Activated CD8-positive, alpha-beta memory T cell treated with anti-CD3 and anti-CD28 coated beads for 48 hours (primary cell): Measurements from ENCODE around the gene CCDC92B.
"Not testable (repeated sequence)": the region's sequence is repeated elsewhere in the genome, so short reads cannot be mapped to it uniquely, and the experiment has no call there.

ENCODE experiments used
- DNase-seq, 3 experiments: peaks; one replicate each; pipeline ENCODE4 v3.0.0-alpha.2; 2020; ENCODE audit warnings: low read depth in 2 of 3, low spot score in 2 of 3

CCDC92B gene

DNA sequence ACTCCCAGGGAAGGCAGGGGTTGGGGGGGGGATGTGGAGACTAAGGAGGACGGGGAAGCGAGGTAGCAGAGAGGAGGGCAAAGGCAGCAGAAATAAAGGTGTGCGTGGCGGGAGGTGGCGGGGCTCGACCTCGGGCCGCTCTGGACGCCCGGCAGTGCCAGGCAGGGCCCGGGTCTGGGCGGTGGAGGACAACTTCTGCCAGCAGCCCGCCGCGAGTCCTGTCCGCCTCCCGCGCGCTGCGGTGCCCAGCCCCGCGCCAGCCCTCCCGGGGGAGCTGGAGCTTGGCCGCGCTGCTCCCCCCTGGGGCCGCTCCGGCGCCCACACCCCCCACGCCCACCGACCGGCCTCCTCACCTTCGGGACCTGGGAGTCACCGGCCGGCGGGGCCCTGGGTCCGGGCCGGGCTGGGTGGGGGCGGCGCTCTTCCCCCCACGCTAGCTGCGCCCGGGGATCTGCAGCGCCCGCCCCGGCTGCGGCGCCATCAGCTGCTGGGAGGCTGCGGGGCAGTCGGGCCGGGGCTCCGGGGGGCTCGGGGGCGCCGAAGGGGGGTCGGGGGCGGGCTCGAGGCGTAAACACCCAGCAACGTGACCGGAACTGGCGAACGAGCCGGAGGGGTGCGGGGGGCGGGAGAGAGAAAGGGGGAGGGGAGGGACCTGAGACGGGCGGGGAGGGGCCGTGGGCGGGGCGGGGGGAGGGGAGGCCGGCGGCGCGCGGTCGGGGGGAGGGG lies at the start of gene CCDC92B:
CCDC92B (minus strand) TSS at position 595 of the 726 bp plus-strand sequence. CDS start 14,507 bp downstream, outside the sequence.
- no peak for DNase-seq

DNA sequence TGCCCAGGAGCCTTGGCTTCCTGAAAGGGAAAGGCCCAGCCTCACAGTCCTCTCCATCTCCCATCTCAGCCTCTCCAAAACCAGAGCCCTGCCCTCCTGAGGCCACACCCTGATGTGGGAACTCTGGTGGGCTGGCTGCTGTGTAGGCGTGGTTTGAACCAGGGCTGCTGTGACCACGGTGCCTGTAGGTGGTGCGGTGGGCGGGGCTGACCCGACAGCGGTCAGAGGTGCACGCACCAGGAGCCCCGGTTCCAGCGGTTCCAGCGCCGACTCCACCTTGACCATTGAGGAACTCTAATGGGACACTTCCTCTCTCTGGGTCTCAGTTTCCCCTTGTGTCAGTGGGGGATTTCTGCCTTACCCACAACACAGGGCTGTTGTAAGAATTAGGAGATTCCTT lies 49.2 kb upstream of the CCDC92B start:
- DNase-seq, result no peak

- DNase-seq, result no peak
Observed at GRCh38 chr17:2798188-2798587, 48.7 kb upstream of the CCDC92B start.

DNA sequence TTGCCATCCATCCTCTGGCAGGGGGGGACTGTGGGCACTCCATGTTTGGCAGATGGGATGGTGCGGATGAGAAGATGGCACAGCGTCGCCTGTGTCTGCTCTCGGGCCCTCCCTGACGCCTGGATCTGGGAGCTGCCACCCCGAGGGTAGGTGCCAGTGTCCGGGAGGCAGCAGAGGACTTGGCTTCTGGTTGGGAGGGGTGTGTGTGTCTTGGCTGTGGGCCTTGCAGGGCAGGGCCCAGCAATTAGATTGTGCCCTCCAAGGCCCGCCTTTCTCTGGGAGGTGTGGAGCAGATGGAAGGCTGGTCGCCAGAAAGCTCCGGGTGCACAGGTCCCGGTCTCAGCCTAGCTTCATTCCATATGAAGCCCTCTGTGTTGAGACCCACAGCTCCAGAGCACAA lies 48.2 kb upstream of the CCDC92B start:
- no peak for DNase-seq

GRCh38 chr17:2797226-2797625 lies 47.8 kb upstream of the CCDC92B start:
- DNase-seq, result no peak

GRCh38 chr17:2796164-2797125 lies 47.0 kb upstream of the CCDC92B start, which contains the start of gene RAP1GAP2:
TSS of gene RAP1GAP2 (plus strand) at chr17:2796438. CDS start at chr17:2796528, 90 bp downstream.
- peak in 1 of 3 experiments; percentile 23 for DNase-seq

GRCh38 chr17:2795441-2796163 lies 46.1 kb upstream of the CCDC92B start:
- no peak for DNase-seq

GRCh38 chr17:2794111-2794803 lies 44.8 kb upstream of the CCDC92B start:
- no peak for DNase-seq

- DNase-seq, result peak; percentile 58 to 66 (median 64)
Observed at GRCh38 chr17:2792366-2793169, 43.1 kb upstream of the CCDC92B start.

- DNase-seq, result no peak
Observed at GRCh38 chr17:2789700-2790099, 40.2 kb upstream of the CCDC92B start.

GRCh38 chr17:2786176-2786881 lies 36.9 kb upstream of the CCDC92B start:
- DNase-seq, result peak; percentile 81 to 96 (median 91)

- not testable (repeated sequence) for DNase-seq
Observed at GRCh38 chr17:2785376-2785775, 35.9 kb upstream of the CCDC92B start.

DNA sequence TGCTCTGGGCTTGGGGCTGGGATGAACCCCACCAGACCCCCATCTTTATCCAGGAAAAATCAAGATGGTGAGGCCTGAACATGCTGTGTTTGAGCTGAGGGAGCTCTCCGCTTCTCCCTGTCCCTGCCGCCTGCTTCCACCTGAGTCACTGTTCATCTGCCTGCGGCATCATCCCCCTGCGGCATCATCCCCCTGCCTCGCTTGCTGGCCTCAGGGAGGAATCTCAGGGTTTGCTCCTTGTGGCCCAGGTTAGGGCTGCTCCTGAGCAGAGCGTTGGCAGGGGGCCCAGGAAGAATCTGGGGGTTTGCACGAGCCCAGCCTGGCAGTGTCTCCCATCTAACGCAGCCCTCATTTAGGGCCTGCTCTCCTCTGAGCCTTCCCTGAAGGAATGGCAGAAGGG lies 35.4 kb upstream of the CCDC92B start:
- no peak for DNase-seq

GRCh38 chr17:2783310-2784030 lies 34.0 kb upstream of the CCDC92B start:
- DNase-seq, result no peak

GRCh38 chr17:2782055-2782454 lies 32.6 kb upstream of the CCDC92B start:
- no peak for DNase-seq

- DNase-seq, result not testable (repeated sequence)
Observed at GRCh38 chr17:2781598-2781997, 32.1 kb upstream of the CCDC92B start.

DNA sequence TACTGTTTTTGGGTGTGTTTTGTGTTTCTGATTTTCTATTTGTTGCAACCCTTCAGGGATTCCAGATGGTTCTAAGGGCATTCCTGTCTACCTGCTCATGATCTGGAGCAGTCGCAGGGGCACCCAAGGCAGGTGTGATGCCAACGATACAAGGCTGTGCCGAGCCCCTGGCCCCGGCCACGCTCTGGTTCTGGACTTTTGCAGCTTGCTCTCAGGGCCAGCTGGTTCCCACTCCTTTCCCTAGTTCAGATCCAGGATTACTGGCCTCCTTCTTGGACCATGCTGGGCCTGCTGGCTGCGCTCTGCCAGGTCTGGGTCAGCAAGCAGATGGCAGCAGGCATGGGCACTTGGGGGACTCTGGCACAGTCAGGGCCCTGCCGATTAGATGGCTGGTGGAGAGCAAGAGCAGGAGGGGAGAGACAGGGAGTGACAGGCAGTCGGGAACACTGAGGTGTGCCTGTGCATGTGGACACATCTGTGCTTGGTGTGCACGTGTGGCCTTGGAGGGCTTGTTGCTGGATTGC lies 31.5 kb upstream of the CCDC92B start:
- no peak for DNase-seq

DNA sequence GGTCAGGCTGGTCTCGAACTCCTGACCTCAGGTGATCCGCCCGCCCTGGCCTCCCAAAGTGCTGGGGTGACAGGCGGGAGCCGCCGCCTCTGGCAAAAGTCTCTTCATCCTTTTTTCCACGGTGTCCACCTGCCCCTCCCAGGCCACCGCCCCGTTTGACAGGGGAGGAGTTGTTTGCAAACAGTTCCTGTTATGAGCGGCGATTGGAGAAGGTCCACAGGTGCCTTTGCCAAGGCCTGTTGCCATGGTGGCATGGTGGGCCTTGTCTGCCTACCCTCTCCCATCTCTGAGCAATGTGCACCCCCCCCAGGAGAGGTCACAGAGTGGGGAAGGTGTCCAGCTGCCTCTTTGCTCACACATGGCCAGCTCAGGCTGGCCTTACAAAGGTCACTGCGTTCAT lies 30.8 kb upstream of the CCDC92B start:
- DNase-seq, result no peak
